ENCODE data around the gene GPC4.

DNA sequence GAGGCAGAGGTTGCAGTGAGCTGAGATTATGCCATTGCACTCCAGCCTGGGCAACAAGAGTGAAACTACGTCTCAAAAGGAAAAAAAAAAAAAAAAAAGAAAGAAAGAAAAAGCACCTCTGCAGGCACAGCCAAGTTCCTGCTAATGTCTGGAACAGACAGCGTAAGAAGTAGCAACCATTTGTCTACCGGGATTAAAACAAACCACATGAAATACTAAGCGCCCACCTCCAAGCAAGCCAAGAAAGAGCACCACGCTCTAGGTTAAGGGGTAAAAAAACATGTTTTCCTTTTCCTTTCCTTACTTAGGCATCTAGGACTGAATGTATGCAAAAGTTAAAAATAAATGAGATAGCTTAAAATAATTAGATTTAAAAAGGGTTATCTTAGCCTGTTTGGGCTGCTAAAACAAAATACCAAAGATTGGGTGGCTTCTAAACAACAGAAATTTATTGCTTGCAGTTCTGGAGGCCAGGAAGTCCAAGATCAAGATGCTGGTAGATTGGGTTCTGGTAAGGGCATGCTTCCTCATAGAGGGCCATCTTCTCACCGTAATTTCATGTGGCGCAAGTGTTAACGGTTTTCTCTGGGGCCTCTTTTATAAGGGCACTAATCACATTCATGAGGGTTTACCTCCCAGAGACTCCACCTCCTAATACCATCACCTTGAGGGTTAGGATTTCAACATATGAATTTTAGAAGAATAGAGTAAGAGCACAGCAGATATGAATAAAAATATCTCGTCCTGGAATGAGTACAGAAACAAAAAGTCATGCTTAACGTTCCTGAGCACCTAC is 12.3 kb downstream of the GPC4 start:
- TF ChIP-seq CTCF (conservative IDR thresholded peaks at IDR 0.05), result no peak
- TF ChIP-seq ZFX (IDR thresholded peaks at IDR 0.05), result no peak
